GM19193 (cell line): ENCODE results near the gene LRRC9.
A peak's percentile ranks its signal among the peaks of the same experiment; 100 is the strongest.

ENCODE experiments used
- POLR2A ChIP-seq: IDR thresholded peaks from 4 replicates; pipeline ENCODE4 v1.6.1; 2011; ENCODE audit not compliant: insufficient read depth, insufficient read length; ENCODE audit errors: extremely low read depth

The LRRC9 gene

DNA sequence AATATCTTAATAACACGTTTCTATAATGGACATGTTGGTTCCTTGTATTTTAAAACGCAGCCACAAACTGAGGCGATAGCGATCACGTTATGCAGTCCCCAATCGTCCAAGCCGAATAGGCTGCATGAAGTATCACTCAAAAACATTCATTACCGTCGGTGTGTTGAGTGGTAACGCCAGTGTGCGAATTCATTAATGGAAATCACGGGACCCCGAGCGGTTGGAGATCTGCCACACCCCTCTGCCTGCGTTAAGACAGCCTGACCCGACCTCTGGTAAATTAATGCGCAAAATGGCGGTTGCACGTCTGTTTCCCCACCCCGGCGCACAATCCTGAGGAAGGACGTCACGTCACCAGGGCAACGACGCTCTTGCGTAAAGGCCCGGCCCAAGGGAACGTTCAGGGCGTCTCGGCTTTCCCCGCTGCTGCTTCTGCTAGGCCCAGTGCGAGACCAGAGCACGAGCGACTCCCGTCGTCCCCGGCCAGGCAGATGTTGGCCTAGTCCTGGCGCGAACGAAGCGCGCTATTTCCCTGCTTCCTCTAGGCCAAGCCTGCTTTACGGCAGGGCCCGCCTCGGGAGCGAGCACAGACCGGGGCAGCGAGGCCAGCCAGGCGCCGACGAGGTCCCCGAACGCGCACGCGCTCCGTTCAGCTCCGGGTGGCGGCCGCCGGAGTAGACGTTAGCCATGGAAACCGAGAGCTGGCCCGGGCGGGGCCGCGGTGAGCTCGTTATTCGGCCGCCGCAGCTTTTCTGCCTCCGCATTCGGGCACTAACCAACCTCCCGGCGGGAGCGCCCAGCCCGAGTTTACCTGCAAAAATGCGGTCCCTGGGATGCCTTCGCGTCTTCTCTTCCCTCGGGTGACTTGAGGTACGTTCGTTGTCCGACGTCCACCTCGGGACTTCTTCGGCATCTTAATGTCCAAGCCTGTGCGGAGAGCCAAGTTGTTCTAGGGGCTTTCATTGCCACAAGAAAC, 171.9 kb downstream of the LRRC9 start, which contains the start of gene PCNX4:
TSS of gene PCNX4 (plus strand) at position 374 of the 976 bp plus-strand sequence. CDS start 15,716 bp downstream, outside the sequence.
- TF ChIP-seq POLR2A, result peak; percentile 92

- TF ChIP-seq POLR2A, result no peak
Measured at GRCh38 chr14:60092526-60092920, 172.6 kb downstream of the LRRC9 start.

- no peak for TF ChIP-seq POLR2A
Measured at GRCh38 chr14:60093080-60093479, 173.1 kb downstream of the LRRC9 start.

DNA sequence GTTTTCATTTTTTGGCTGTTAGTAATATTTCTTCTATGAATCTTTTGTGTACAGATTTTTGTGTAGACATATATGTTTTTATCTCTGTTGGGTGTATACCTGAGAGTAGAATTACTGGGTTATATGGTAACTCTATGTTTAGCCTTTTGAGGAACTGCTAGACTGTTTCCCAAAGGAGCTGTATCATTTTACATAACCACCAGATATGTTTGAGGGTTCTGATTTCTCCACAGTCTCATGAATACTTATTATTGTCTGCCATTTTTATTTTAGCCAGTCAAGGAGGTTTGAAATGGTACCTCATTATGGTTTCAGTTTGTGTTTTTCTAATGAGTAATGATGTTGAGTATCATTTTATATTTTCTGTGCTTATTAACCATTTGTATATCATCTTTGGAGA, 173.7 kb downstream of the LRRC9 start:
- no peak for TF ChIP-seq POLR2A

GRCh38 chr14:60094306-60094897, 174.5 kb downstream of the LRRC9 start:
- TF ChIP-seq POLR2A, result no peak

- no peak for TF ChIP-seq POLR2A
Measured at GRCh38 chr14:60095231-60095630, 175.3 kb downstream of the LRRC9 start.

DNA sequence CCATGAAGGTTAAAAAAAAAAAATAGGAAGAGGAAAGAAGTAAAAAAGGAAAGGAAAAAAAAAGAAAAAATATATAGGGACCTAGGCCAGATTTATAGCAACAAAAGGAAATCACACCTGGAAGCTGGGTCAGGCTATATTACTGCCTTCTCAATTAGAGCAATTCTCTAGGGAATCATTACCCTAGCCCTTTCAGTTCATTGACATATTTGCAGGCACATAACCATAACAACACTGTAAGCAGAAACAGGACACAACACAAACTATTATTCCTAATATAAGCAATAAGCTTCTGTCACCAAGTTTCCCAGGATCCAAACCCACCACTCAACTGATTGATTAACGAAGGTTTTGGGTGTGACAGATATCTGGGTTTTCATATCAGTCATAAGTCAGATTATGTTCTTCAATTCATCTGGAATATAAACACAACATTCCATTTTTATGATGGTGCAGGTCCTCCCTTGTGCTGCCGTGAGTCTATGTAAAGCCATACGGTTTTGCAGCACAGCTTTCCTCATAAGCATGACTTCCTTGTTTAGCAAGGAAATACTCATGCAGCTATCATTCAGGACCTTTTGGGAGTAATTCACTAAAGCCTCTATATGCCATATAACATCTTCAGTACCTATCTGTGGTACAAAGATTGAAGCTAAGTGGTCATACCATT, 176.0 kb downstream of the LRRC9 start:
- TF ChIP-seq POLR2A, result no peak

GRCh38 chr14:60097974-60098373, 178.0 kb downstream of the LRRC9 start:
- TF ChIP-seq POLR2A, result no peak

GRCh38 chr14:60101786-60102185, 181.8 kb downstream of the LRRC9 start:
- no peak for TF ChIP-seq POLR2A

DNA sequence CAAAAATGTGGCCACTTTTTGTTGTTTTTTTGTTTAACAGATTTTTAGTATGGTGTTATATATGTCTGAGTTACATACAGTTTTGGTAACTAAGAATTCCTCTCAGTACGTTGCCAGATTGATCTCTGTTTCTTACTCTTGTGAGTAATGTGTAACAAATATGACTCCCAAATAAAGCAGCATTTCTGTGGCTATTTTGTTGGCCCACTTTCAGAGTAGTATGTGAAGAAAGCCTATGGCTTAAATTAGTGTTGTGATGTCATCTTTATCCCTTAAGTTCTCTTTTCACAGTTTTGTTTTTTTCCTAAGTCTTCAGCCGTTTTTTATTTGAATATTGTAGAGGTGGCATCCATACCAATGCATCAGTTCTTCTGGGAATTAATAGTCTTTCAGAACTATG, 182.4 kb downstream of the LRRC9 start:
- TF ChIP-seq POLR2A, result no peak

DNA sequence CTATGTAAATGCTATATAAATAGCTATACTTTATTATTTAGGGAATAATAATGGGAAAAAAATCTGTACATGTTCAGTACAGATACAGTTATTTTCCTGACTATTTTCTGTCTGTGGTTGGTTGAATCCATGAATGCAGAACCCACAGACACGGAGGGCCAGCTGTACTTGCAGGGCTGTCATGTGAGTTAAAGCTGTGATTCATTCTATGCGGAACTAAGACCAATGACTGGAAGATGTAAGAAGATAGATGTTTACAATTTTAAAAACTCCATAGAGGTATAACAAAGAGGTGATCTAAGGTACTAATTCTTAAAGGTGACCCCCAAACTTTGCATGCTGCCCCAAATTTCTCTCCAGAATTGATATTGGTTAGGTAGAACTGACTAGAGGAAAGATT, 186.4 kb downstream of the LRRC9 start:
- TF ChIP-seq POLR2A, result no peak

DNA sequence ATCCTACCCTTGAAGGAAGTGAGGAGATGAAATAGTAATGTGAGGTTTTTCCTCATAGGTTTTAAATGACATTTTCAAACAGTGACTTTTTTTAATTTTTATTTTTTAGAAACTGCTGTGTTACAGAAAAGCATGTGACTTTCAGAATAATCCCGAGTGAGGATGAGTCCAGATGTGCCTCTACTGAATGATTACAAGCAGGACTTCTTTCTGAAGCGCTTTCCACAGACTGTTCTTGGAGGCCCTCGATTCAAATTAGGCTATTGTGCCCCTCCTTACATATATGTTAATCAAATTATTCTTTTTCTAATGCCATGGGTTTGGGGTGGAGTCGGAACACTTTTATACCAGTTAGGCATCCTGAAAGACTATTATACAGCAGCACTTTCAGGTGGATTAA, 187.5 kb downstream of the LRRC9 start:
- no peak for TF ChIP-seq POLR2A

DNA sequence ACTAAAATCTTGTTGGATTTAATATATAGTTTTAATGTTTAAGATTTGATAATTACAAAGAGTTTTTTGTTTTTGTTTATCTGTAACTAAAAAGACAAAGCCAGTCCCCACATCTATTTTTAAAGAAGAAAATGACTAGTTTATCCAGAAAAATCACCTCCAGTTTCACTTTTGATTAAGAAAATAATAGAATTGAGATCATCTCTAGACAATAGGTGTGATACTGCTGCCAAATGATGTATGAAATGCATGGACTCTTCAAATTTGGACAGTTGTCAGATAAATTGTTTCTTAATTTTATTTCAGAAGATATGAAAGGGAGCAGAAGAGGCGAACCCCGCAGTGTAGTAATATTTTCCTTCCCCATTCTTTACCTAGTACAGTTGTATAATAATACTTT, 191.8 kb downstream of the LRRC9 start:
- no peak for TF ChIP-seq POLR2A
